GM18873 (cell line): ENCODE measurements around the gene CBLC.
A peak's percentile ranks its signal among the peaks of the same experiment; 100 is the strongest.

Source experiments
- ATAC-seq: cut with Tn5 transposase; IDR thresholded peaks from one replicate; pipeline ENCODE4 v1.9.1; 2021; ENCODE audit warnings: mild to moderate bottlenecking, moderate library complexity, moderate number of reproducible peaks; ENCODE audit not compliant: unreplicated experiment, low FRiP score

CBLC gene

GRCh38 chr19:44746616-44746945 lies 31.1 kb upstream of the CBLC start:
- no peak for ATAC-seq

DNA sequence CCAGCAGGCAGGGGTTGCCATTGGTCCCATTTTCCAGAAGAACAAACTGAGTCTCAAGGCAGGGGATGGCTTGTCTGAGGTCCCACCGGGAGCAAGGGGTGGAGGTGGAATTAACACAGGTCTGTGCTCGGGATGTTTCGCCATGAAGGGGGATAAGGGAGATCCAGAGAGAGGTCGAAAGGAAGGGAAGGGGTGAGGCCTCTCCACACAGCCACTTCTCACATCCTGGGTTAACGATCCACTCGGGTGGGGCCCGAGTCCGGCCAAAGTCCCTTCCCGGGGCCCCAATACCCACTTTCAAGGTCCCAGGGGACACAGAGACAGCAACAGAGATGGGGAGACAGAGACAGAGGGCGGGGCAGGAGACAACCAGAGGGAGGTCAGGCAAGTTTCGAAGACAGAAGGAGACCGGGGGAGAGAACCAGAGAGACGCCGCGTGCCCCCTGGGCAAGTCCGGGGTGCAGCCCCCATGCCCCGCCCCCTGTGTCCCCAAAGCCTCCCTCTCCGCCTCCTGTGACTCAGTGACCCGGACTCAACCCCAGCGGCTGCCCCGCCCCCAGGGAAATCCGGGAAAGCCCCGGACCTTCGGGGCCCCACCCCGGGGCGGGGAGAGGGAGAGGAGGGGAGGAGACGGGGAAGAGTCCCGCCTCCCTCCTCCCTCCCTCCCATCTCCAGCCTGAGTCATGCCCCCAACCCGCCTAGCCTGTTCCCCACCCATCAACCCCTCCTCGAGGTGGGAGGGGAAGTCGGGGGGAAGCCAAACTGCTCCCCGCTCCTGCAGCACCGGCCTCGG lies 30.5 kb upstream of the CBLC start:
- no peak for ATAC-seq

- no peak for ATAC-seq
Measured at GRCh38 chr19:44747739-44748425, 29.8 kb upstream of the CBLC start.

GRCh38 chr19:44748426-44749254 lies 29.1 kb upstream of the CBLC start, which contains the start of gene BCL3:
Gene BCL3, plus strand, starts transcription at chr19:44748708. Its CDS starts 83 bp downstream, at chr19:44748791.
- ATAC-seq: no peak

GRCh38 chr19:44749292-44749691 lies 28.4 kb upstream of the CBLC start:
- ATAC-seq: no peak

DNA sequence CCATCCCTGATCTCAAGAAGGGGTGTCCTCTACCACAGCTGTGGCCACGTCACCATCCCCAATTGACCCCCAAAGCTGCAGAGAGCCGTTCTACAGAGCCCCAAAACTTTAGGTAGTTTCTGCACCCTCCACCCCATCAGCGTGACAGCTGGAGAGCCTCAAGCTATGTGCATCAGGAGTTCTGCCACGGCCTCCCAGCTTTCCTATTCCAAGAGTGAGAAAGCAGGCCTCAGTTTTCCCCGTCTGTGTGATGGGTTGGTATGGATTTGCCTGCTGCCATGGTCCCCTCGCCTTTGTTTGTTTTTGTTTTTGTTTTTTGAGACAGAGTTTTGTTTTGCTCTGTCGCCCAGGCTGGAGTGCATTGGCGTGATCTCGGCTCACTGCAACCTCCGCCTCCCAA lies 27.7 kb upstream of the CBLC start:
- ATAC-seq: no peak

- no peak for ATAC-seq
Measured at GRCh38 chr19:44752123-44752815, 25.4 kb upstream of the CBLC start.

GRCh38 chr19:44752816-44753625 lies 24.7 kb upstream of the CBLC start:
- ATAC-seq: peak; percentile 60

- no peak for ATAC-seq
Measured at GRCh38 chr19:44753626-44753931, 24.1 kb upstream of the CBLC start.

- ATAC-seq: no peak
Measured at GRCh38 chr19:44753932-44754749, 23.5 kb upstream of the CBLC start.

- ATAC-seq: no peak
Measured at GRCh38 chr19:44754750-44755080, 23.0 kb upstream of the CBLC start.

GRCh38 chr19:44755219-44755618 lies 22.5 kb upstream of the CBLC start:
- ATAC-seq: no peak

DNA sequence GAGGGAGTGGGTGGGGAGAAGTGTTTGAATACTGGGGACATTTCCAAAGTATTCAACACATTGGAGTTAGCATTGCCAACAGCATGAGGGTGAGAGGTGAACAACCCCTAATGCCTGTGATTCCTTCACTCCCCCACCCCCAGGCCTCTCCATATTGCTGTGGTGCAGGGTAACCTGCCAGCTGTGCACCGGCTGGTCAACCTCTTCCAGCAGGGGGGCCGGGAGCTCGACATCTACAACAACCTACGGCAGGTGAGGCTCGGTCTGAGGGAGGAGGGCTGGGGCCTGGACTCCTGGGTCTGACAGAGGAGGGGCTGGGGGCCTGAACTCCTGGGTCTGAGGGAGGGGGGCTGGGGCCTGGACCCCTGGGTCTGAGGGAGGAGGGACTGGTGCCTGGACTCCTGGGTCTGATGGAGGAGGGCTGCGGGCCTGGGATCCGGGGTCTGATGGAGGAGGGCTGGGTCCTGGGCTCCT lies 21.6 kb upstream of the CBLC start:
- no peak for ATAC-seq

DNA sequence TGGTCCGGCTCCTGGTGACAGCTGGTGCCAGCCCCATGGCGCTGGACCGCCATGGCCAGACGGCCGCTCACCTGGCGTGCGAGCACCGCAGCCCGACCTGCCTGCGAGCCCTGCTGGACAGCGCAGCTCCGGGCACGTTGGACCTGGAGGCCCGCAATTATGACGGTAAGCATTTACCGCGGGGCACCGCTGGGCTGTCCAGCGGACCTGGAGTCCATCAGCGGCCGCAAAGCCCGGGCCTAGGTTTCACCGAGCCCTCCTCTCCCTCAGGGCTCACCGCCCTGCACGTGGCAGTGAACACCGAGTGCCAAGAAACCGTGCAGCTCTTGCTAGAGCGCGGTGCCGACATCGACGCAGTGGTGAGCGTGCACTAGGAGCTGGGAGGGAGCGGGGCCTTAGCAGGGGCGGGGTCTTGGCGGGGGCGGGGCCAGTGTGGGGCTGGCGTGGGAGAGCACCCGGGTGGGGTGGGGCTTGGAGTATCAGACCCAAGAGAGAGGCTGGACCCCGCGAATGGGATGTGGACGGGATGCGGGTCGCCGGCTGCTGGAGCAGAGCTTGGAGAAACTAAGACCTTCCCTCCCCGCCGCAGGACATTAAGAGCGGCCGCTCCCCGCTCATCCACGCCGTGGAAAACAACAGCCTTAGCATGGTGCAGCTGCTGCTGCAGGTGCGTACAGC lies 20.5 kb upstream of the CBLC start:
- no peak for ATAC-seq

GRCh38 chr19:44757735-44758505 lies 19.8 kb upstream of the CBLC start:
- ATAC-seq: no peak

GRCh38 chr19:44758596-44758995 lies 19.1 kb upstream of the CBLC start:
- no peak for ATAC-seq

- ATAC-seq: no peak
Measured at GRCh38 chr19:44759083-44759804, 18.4 kb upstream of the CBLC start.
